ENCODE results near the gene NAALAD2. TPM values are rescaled to one million over a fixed set of nuclear protein-coding genes. Genes with fewer than 3 reads are reported as not detected.
"Not testable (repeated sequence)": the region's sequence is repeated elsewhere in the genome, so short reads cannot be mapped to it uniquely, and the experiment has no call there.

NAALAD2 gene
- total RNA-seq, 2 experiments from 2014 or later, result not detected

DNA sequence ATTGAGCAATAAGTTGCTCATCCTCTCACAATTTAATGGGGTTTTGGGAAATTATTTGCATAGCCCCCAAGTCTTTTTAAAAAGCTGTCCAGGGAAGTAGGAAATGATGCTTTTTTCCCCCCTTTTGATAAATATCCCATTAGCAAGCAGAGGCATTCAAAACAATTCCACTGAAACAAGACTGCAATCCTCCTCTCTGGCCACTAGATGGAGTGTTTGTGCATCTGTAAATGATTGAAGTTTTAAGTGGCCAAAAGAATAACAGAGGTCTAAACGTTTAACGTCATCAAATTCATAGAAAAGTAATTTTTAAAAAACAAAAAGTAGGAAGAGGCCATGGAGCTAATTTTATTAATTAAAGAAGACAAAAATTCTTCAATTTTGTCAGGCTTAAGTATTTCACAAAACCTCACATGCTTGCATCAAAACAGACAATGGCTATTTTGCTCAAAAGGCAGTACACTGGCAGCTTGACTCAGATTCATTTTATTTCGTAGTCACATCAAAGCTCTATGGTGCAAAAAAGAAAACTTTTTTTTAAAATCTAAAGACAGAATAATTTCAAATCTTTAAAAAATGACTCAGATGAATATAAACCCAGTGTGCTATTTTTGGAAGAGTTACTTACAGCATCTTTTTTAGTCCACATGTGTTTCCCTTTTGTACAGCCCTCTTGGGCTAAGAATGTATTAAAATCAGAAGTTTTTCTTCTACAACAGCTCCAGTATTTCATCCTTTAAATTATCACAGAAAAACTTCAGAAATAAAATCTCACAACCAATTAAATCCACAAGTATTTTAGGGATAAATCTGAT lies 70.6 kb downstream of the NAALAD2 start:
- POLR2A ChIA-PET, result interaction anchor here (0.7 to 1.1 kb wide), 2 partner anchors 18 to 86 kb away, joined by 3 to 4 read pairs; partner anchors contain the start of gene CHORDC1

DNA sequence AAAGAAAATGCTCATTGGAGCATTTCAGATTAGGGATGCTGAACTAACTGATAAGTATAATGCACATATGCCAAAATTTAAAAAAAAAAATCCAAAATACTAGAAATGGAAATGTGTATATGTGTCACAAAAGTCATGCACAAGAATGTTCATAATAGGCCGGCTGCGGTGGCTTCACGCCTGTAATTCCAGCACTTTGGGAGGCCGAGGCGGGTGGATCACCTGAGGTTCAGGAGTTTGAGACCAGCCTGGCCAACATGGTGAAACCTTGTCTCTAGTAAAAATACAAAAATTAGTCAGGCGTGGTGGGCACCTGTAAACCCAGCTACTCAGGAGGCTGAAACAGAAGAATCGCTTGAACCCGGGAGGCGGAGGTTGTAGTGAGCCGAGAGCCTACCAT lies 73.5 kb downstream of the NAALAD2 start:
- H3K4me3 Mint-ChIP-seq, H3K9me3 Mint-ChIP-seq, CTCF ChIA-PET, H3K27me3 Mint-ChIP-seq, H3K27ac Mint-ChIP-seq, POLR2A ChIA-PET, DNase-seq, H3K4me1 Mint-ChIP-seq: not testable (repeated sequence)
- H3K36me3 Mint-ChIP-seq (ENCODE audit: low read depth), result peaks cover 53% of the 10 kb centered on the region

More for the DNA sequence above, 70.6 kb downstream of the NAALAD2 start:
- no peak overlapping the region for H3K4me3 Mint-ChIP-seq
- H3K4me1 Mint-ChIP-seq, result peaks cover 7% of the 10 kb centered on the region
- DNase-seq, result no peak
- H3K36me3 Mint-ChIP-seq (ENCODE audit: low read depth), result peaks cover 61% of the 10 kb centered on the region
- H3K9me3 Mint-ChIP-seq, result no peaks in the 10 kb centered on the region
- no peaks in the 10 kb centered on the region for H3K27me3 Mint-ChIP-seq
- H3K27ac Mint-ChIP-seq, result peak overlapping the region; percentile 16
- CTCF ChIA-PET, result interaction anchor here (0.6 to 2.8 kb wide), 16 partner anchors 9 to 83 kb away, joined by 3 to 28 read pairs (median 4); partner anchors contain the start of gene CHORDC1

DNA sequence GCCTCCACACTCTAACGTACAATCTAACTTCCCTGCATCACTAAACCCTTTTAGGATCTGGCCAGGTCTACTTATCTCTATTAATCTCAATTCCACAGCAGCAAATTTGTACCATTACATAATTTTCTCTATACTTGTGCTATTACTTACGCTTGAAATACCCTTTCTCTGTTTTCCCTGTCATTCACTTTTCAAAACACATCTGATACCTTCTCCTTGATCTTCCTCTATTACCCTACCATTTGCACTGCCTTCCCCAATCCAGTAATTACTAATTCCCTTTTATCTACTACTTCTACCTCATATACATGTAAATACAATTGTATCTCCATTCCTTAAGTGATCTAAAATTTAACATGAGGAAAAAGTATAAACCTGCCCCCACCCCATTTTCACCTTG lies 74.4 kb downstream of the NAALAD2 start:
- Mint-ChIP-seq H3K4me1 (peaks cover 11% of the 10 kb centered on the region), H3K9me3 (no peaks in the 10 kb centered on the region), H3K36me3 (ENCODE audit: low read depth) (peaks cover 56% of the 10 kb centered on the region), H3K4me3 (no peak overlapping the region), H3K27ac (no peak overlapping the region), H3K27me3 (no peaks in the 10 kb centered on the region)
- no peak for DNase-seq
- POLR2A ChIA-PET, result no interaction called here
- CTCF ChIA-PET, result no interaction called here

GRCh38 chr11:90213322-90213721 lies 78.9 kb downstream of the NAALAD2 start:
- DNase-seq, result no peak
- peaks cover 52% of the 10 kb centered on the region for H3K36me3 Mint-ChIP-seq (ENCODE audit: low read depth)
- H3K9me3 Mint-ChIP-seq, result no peaks in the 10 kb centered on the region
- H3K4me3 Mint-ChIP-seq, result no peak overlapping the region
- POLR2A ChIA-PET, result no interaction called here
- no peak overlapping the region for H3K27ac Mint-ChIP-seq
- peaks cover 19% of the 10 kb centered on the region for H3K4me1 Mint-ChIP-seq
- H3K27me3 Mint-ChIP-seq, result no peaks in the 10 kb centered on the region
- CTCF ChIA-PET, result interaction anchor here (2.0 kb wide), 1 partner anchor 9 kb away, joined by 15 read pairs; no protein-coding TSS in a partner anchor

DNA sequence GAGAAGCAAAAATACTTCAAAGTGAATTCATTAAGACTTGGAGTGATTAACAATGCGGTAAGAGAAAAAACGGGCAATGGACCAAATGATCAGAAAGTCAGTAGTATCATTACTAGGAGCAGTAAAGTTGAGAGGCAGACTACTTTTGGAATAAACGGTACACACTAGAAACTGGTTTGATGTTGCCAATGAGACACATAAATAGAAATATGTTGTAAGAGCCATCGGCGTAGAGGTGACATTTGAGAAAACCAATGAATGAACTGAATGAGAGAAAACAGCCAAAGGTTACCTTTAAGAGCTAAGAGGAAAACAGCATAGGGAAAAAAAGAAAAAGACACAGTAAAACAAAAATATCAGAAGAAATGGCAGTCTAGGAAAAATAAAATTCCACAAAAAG lies 82.1 kb downstream of the NAALAD2 start:
- no peak overlapping the region for H3K4me3 Mint-ChIP-seq
- ChIA-PET CTCF (interaction anchor here (0.9 kb wide), 1 partner anchor 12 kb away, joined by 3 read pairs; no protein-coding TSS in a partner anchor), POLR2A (no interaction called here)
- peaks cover 49% of the 10 kb centered on the region for H3K36me3 Mint-ChIP-seq (ENCODE audit: low read depth)
- H3K27ac Mint-ChIP-seq, result peak overlapping the region; percentile 4
- H3K4me1 Mint-ChIP-seq, result peaks cover 42% of the 10 kb centered on the region
- H3K27me3 Mint-ChIP-seq, result no peaks in the 10 kb centered on the region
- DNase-seq, result no peak
- no peaks in the 10 kb centered on the region for H3K9me3 Mint-ChIP-seq

DNA sequence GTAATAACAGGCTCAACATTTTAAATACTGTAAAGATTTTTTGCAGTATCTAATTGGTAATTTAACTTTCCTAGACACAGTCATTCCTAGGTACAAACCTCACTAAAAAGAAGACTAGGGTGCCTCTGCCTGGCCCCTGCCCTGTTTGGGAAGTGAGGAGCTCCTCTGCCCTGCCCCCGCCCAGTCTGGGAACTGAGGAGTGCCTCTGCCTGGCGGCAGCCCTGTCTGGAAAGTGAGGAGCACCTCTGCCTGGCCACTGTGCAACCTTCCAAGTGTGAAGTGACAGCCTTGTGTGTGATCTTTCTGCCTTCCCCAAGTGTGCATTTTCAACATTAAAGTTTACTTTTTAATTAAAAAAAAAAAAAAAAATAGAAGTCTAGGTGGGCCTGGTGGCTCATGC lies 84.1 kb downstream of the NAALAD2 start:
- POLR2A ChIA-PET, result no interaction called here
- Mint-ChIP-seq H3K27ac (no peak overlapping the region), H3K36me3 (ENCODE audit: low read depth) (peaks cover 44% of the 10 kb centered on the region), H3K4me1 (peaks cover 50% of the 10 kb centered on the region), H3K9me3 (no peaks in the 10 kb centered on the region), H3K27me3 (no peaks in the 10 kb centered on the region), H3K4me3 (no peak overlapping the region)
- CTCF ChIA-PET, result no interaction called here
- no peak for DNase-seq

GRCh38 chr11:90219438-90219837 lies 85.0 kb downstream of the NAALAD2 start:
- ChIA-PET POLR2A (no interaction called here), CTCF (interaction anchor here (4.8 kb wide), 1 partner anchor 14 kb away, joined by 28 read pairs; no protein-coding TSS in a partner anchor)
- no peak overlapping the region for H3K4me3 Mint-ChIP-seq
- H3K36me3 Mint-ChIP-seq (ENCODE audit: low read depth), result peaks cover 38% of the 10 kb centered on the region
- H3K4me1 Mint-ChIP-seq, result peaks cover 53% of the 10 kb centered on the region
- H3K27me3 Mint-ChIP-seq, result no peaks in the 10 kb centered on the region
- DNase-seq, result no peak
- no peaks in the 10 kb centered on the region for H3K9me3 Mint-ChIP-seq
- H3K27ac Mint-ChIP-seq, result no peak overlapping the region

DNA sequence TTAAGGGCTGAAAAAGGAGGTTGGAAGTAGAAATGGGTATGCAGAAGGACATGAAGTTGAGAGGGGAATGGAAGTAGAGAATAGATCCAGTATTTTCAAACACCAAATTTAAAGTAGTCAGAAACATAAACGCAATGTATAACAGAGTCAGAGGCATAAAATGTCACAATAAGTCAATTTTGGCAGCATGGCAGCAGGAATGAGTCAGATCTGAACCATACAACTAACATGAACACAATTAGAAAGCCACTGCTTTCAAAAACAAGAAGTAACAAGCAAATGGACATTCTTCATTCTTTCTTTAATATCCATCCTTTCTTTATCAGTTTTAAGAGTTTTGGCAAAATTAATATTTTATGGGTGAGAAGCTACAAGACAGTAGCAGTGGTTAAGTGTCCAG lies 85.9 kb downstream of the NAALAD2 start:
- Mint-ChIP-seq H3K27me3 (no peaks in the 10 kb centered on the region), H3K4me3 (peak overlapping the region; percentile 95), H3K9me3 (no peaks in the 10 kb centered on the region), H3K27ac (peak overlapping the region; percentile 1), H3K36me3 (ENCODE audit: low read depth) (peaks cover 38% of the 10 kb centered on the region), H3K4me1 (peaks cover 53% of the 10 kb centered on the region)
- CTCF ChIA-PET, result interaction anchor here (4.8 kb wide), 1 partner anchor 15 kb away, joined by 28 read pairs; no protein-coding TSS in a partner anchor
- POLR2A ChIA-PET, result interaction anchor here (1.1 kb wide), 1 partner anchor 10 kb away, joined by 3 read pairs; no protein-coding TSS in a partner anchor
- no peak for DNase-seq

DNA sequence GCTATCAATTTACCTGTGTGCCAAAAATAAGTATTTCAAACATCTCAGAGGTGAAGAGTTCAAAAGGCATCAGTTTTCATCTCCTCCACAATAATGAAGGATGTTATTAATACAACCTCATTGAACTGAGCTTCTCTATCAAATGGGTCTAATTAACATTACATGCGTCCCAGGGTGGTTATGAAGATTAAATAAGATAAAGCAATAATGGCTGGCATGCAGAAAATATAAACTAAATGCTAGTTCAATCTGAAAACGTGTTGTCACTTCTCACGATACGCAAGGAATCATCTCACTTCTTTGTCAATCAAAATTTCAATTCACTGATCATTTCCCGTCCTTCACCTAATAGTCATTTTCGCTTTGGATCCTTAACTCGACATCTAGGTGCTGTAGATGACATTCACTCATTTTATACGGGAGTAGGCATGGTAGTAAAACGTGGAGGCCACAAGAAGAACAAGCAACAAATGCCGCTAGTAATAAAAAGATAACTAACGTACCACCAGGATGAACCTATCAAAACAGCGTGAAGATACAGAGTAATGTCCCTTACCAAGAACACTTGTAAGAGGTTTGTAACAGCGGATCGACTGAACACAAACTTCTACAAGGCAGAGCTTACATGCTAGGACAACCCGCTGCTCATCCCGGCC lies 87.5 kb downstream of the NAALAD2 start:
- peaks cover 31% of the 10 kb centered on the region for H3K36me3 Mint-ChIP-seq (ENCODE audit: low read depth)
- peak overlapping the region; percentile 95 for H3K4me3 Mint-ChIP-seq
- no peaks in the 10 kb centered on the region for H3K27me3 Mint-ChIP-seq
- DNase-seq, result no peak
- POLR2A ChIA-PET, result interaction anchor here (1.4 to 2.1 kb wide), 2 partner anchors 15 to 25 kb away, joined by 3 to 8 read pairs; no protein-coding TSS in a partner anchor
- H3K27ac Mint-ChIP-seq, result peak overlapping the region; percentile 88
- no peaks in the 10 kb centered on the region for H3K9me3 Mint-ChIP-seq
- CTCF ChIA-PET, result interaction anchor here (4.8 kb wide), 1 partner anchor 17 kb away, joined by 28 read pairs; no protein-coding TSS in a partner anchor
- peaks cover 48% of the 10 kb centered on the region for H3K4me1 Mint-ChIP-seq

- Mint-ChIP-seq H3K4me3 (peak within 1 kb of the TSS; percentile 95), H3K9me3 (no peaks in the 10 kb centered on the region), H3K27me3 (no peaks in the 10 kb centered on the region), H3K36me3 (ENCODE audit: low read depth) (peaks cover 26% of the 10 kb centered on the region), H3K27ac (peak within 1 kb of the TSS; percentile 88), H3K4me1 (peaks cover 43% of the 10 kb centered on the region)
- CTCF ChIA-PET, result interaction anchor here (4.8 kb wide), 1 partner anchor 18 kb away, joined by 28 read pairs; no protein-coding TSS in a partner anchor
- peak; percentile 94 for DNase-seq
- POLR2A ChIA-PET, result interaction anchor here (0.8 to 2.1 kb wide), 4 partner anchors 14 to 26 kb away, joined by 3 to 8 read pairs (median 4); no protein-coding TSS in a partner anchor
Observed at GRCh38 chr11:90222459-90223247, 88.2 kb downstream of the NAALAD2 start, which contains the start of gene CHORDC1. Gene CHORDC1, minus strand, starts transcription at chr11:90223049. Its CDS starts 95 bp downstream, at chr11:90222954.

- Mint-ChIP-seq H3K27me3 (no peaks in the 10 kb centered on the region), H3K9me3 (no peaks in the 10 kb centered on the region), H3K27ac (peak overlapping the region; percentile 86), H3K4me1 (peaks cover 41% of the 10 kb centered on the region), H3K4me3 (peak overlapping the region; percentile 95), H3K36me3 (ENCODE audit: low read depth) (peaks cover 23% of the 10 kb centered on the region)
- no peak for DNase-seq
- ChIA-PET POLR2A (interaction anchor here (0.8 to 2.1 kb wide), 4 partner anchors 14 to 27 kb away, joined by 3 to 8 read pairs (median 4); no protein-coding TSS in a partner anchor), CTCF (interaction anchor here (4.8 kb wide), 1 partner anchor 18 kb away, joined by 28 read pairs; no protein-coding TSS in a partner anchor)
Observed at GRCh38 chr11:90223248-90223585, 88.8 kb downstream of the NAALAD2 start.

- H3K4me3 Mint-ChIP-seq, result no peak overlapping the region
- H3K36me3 Mint-ChIP-seq (ENCODE audit: low read depth), result no peaks in the 10 kb centered on the region
- H3K4me1 Mint-ChIP-seq, result peaks cover 9% of the 10 kb centered on the region
- H3K27ac Mint-ChIP-seq, result no peak overlapping the region
- no peaks in the 10 kb centered on the region for H3K9me3 Mint-ChIP-seq
- peaks cover 19% of the 10 kb centered on the region for H3K27me3 Mint-ChIP-seq
- DNase-seq, result no peak
- ChIA-PET CTCF (no interaction called here), POLR2A (no interaction called here)
Observed at GRCh38 chr11:90228056-90228455, 93.6 kb downstream of the NAALAD2 start.
